B cell (primary cell): ENCODE data around the gene MAD1L1.

Experiments
- EZH2 ChIP-seq: IDR thresholded peaks from 2 replicates; pipeline ENCODE4 v1.6.1; 2012; ENCODE audit warnings: borderline replicate concordance, low read depth, mild to moderate bottlenecking, moderate library complexity, low read length; ENCODE audit not compliant: insufficient read depth, poor library complexity, severe bottlenecking
- TF ChIP-seq, protein P1 (sequence below): fragments of 200-600 bp; IDR thresholded peaks from one replicate; pipeline ENCODE4 v1.8.0; 2022; ENCODE audit warnings: antibody characterized with exemption, mild to moderate bottlenecking

DNA sequence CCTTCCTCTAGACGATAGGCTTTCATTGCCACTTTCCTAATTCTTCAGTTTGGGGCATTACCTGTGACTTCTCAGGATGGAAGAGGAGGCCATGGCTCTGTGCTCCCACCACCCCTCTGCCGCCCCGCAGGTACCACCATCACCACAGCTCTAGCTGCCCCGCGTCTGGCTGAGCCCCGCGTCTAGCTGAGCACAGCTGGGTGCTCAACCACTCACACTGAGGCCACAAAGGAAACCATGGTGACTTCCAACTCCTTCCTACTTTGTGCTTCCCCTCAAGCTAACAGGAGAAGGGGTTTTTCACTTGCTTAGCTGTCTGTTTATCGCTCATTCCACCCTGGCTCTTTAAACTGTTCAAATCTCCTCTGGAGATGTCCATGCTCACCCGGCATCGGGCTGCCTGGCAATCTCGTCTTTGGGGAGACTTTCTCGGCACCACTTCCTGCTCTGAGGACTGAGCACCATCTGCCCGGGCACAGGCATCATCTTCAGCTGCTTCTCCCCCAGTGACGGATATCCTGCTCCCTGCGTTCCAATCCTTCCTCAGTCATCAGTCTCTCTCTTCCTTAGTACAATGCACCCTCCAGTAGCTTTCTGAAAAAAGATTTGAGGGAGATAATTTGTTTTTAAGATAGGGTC, 59.4 kb downstream of the MAD1L1 start:
- TF ChIP-seq, protein P1, sequence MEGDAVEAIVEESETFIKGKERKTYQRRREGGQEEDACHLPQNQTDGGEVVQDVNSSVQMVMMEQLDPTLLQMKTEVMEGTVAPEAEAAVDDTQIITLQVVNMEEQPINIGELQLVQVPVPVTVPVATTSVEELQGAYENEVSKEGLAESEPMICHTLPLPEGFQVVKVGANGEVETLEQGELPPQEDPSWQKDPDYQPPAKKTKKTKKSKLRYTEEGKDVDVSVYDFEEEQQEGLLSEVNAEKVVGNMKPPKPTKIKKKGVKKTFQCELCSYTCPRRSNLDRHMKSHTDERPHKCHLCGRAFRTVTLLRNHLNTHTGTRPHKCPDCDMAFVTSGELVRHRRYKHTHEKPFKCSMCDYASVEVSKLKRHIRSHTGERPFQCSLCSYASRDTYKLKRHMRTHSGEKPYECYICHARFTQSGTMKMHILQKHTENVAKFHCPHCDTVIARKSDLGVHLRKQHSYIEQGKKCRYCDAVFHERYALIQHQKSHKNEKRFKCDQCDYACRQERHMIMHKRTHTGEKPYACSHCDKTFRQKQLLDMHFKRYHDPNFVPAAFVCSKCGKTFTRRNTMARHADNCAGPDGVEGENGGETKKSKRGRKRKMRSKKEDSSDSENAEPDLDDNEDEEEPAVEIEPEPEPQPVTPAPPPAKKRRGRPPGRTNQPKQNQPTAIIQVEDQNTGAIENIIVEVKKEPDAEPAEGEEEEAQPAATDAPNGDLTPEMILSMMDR, result no peak
- TF ChIP-seq EZH2, result no peak
